ENCODE data around the gene CRIP3. TPM values are rescaled to one million over a fixed set of nuclear protein-coding genes. Genes with fewer than 3 reads are reported as not detected.
A peak's percentile ranks its signal among the peaks of the same experiment; 100 is the strongest.

Gene CRIP3
- total and polyA plus RNA-seq, 2 of the 13 experiments (the other 11 are each of a cell fraction or from before 2014, with no cell fraction given), result 6.3 to 9.3 TPM

DNA sequence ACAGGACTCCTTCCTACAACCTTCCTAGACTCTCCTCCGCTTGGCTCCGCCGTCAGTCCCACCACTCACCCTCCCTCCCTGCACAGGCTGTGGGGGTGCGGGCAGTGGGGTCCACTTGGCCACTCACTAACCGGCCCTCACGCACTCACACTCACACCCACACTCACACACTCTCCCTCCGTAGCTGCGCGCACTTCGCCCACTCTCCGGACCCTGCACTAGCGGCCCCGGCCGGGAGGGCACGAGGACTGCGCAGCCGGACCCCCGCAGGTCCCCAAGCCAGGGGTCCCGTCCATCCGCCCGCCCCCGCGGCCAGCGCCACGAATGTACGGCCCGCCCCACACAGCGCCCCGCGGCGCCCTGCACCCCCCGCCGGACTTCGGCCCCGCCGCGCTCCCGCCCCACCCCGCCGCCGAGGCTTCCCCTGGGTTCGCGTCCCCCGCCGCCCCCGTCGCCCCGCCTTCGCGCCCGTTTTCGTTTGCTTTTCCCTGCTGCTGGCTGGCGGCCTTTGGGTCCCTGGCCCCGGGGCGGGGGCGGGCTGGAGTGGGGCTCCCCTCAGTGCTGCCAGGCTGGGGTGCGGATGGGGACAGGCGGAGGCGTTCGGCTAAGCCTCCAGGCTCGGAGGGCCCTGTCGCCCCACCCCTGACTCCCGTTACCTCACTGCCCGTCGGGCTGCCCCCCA, 33.6 kb downstream of the CRIP3 start (continued):
- TF ChIP-seq, protein P1, sequence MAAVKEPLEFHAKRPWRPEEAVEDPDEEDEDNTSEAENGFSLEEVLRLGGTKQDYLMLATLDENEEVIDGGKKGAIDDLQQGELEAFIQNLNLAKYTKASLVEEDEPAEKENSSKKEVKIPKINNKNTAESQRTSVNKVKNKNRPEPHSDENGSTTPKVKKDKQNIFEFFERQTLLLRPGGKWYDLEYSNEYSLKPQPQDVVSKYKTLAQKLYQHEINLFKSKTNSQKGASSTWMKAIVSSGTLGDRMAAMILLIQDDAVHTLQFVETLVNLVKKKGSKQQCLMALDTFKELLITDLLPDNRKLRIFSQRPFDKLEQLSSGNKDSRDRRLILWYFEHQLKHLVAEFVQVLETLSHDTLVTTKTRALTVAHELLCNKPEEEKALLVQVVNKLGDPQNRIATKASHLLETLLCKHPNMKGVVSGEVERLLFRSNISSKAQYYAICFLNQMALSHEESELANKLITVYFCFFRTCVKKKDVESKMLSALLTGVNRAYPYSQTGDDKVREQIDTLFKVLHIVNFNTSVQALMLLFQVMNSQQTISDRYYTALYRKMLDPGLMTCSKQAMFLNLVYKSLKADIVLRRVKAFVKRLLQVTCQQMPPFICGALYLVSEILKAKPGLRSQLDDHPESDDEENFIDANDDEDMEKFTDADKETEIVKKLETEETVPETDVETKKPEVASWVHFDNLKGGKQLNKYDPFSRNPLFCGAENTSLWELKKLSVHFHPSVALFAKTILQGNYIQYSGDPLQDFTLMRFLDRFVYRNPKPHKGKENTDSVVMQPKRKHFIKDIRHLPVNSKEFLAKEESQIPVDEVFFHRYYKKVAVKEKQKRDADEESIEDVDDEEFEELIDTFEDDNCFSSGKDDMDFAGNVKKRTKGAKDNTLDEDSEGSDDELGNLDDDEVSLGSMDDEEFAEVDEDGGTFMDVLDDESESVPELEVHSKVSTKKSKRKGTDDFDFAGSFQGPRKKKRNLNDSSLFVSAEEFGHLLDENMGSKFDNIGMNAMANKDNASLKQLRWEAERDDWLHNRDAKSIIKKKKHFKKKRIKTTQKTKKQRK (IDR thresholded peaks at IDR 0.05; ENCODE audit: low read length), result no peak
- TF ChIP-seq TAF1 (CRISPR knock-in tag; IDR thresholded peaks at IDR 0.05), result peak; percentile 85
- TF ChIP-seq MLXIP (CRISPR knock-in tag; IDR thresholded peaks at IDR 0.05; ENCODE audit: borderline replicate concordance), result peak; percentile 76; the same call in 1 of the 2 replicates
- no peak for TF ChIP-seq DNMT3B (CRISPR knock-in tag; conservative IDR thresholded peaks at IDR 0.05)
- peak; percentile 89 for TF ChIP-seq KDM5B (CRISPR knock-in tag; IDR thresholded peaks at IDR 0.05; ENCODE audit: borderline replicate concordance)
- TF ChIP-seq ZFP62 (CRISPR knock-in tag; IDR thresholded peaks at IDR 0.05), result no peak
- TF ChIP-seq NR2F6 (IDR thresholded peaks at IDR 0.05), result no peak
- peak; percentile 49; the same call in 1 of the 2 replicates for TF ChIP-seq NR2F6 (CRISPR knock-in tag; IDR thresholded peaks at IDR 0.05)
- TF ChIP-seq SRSF9 (IDR thresholded peaks at IDR 0.05; ENCODE audit: borderline replicate concordance, insufficient read depth, low read depth, low read length, poor library complexity, severe bottlenecking), result no peak
- peak; percentile 17; the same call in 1 of the 2 replicates for TF ChIP-seq NRL (CRISPR knock-in tag; IDR thresholded peaks at IDR 0.05; ENCODE audit: borderline replicate concordance)
- TF ChIP-seq SALL2 (CRISPR knock-in tag; IDR thresholded peaks at IDR 0.05), result peak; percentile 50; the same call in 1 of the 2 replicates
- peak; percentile 63; the same call in 1 of the 2 replicates for TF ChIP-seq ZNF646 (CRISPR knock-in tag; IDR thresholded peaks at IDR 0.05)
- peak; percentile 93 for TF ChIP-seq ZNF761 (CRISPR knock-in tag; conservative IDR thresholded peaks at IDR 0.05)
- TF ChIP-seq ZNF569 (CRISPR knock-in tag; IDR thresholded peaks at IDR 0.05; ENCODE audit: borderline replicate concordance), result 0 out of 2 replicates have a peak, but pooled peaks have one; percentile 45
- peak; percentile 58; the same call in 1 of the 2 replicates for TF ChIP-seq ZNF775 (CRISPR knock-in tag; IDR thresholded peaks at IDR 0.05; ENCODE audit: borderline replicate concordance)
